Measurements from ENCODE around the gene LRRC25.
"Not testable (repeated sequence)": the region's sequence is repeated elsewhere in the genome, so short reads cannot be mapped to it uniquely, and the experiment has no call there.

LRRC25 gene

DNA sequence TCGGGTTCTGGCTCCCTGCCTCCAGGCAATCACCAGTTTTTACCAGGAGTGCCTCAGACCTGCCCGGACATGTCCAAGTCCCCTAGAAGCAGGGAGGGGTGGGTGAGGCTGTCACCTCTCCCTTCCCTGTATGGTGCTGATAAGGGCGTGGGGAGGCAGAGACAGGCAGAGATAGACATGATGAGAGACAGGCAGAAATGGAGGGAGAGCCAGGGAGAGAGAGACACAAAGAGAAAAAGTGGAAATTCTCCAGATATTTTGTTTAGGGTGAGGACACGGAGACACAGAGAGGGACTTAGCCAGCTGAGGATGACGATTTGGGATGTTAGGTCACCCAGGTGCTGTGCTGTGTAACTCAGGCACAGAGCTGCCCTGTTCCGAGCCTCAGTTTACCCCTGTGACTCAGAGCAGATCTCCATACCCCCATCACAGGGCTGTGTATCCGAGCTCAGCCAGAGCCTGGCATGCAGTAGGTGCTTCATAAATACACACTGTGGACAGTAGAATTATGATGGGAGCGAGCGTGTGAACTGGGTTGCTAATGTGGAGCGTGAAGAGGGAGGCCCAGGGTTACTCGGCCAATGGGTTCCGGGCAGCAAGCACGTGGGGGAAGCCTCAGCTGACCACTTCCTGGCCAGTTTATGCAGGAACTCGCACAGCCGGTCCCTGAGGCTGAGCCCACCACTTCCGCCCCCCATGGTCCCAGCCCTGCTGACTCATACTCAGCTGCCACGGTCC is 23.4 kb downstream of the LRRC25 start:
- peak; percentile 99 for DNase-seq

DNA sequence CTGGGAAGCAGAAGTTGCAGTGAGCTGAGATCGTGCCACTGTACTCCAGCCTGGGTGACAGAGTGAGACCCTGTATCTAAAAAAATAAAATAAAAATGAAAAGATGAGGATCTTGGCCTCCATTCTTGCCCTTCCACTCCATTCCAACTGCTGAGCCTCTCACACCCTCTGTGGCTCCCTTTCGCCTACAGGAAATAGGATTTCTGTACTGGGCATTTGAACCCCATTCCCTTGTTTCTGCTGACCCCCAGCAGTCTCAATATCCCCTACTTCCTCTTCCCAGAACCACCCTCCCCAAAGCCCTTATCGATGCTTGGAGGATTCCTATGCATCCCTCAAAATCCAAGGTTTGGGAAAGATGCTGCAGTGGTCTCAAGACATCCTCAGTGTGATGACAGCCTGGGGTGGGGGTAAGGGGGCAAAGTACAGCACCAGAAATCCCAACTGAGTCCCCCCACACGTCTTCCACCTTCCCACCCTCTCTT is 24.0 kb downstream of the LRRC25 start:
- DNase-seq, result peak; percentile 55

DNA sequence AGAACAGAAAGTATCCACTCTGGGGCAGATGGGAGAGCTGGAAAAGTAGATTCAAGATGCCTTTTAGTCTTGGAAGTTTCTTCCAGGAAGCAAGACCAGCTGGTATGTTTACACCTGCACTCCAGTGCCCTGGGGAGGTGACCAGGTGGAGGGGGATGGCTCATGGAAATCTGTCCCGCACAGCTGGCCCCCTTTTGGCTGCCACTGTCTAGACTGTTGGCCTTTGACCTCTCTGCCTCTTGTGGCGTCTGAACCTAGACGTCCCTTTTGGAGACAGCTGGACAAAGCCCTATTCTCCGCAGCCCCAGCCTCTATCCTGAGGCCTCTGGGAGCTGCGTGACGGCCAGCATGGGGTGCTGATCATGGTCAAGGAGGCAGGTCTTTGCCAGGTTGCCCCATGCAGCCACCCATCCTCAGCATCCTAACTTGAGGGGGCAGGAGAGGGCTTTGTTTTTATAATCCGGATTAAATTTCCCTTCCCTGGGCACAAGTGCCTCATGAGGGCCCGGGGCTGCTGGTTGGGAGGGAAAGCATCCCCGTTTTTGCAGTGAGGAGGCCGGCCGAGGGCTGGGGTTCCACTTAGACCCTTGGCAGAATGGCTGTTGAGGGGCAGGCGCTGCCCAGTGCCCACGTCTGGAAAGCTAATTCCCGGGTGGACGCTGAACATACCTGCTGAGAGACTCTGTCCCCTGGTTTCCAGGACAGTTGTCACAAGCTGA is 28.8 kb downstream of the LRRC25 start:
- no peak for DNase-seq

DNA sequence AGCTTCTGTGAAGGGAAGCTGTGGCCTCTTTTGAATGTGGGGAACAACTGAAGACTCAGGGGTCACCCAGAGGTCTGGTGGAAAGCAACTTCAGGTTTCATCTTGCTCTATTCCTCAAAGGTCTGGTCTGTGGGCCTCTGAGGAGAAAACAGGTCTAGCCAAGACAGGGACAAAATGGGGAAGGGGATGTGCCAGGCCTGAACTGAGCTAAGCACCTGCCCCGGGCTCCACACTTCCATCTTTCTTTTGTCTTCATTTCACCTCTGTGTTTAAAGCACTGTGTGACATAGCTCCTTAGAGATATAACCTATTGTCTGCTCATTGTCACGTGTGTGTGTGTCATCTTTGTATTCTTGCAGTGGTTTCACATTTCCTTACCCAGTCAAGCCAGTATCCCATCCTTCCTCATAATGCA is 31.4 kb downstream of the LRRC25 start:
- DNase-seq, result peak; percentile 28

DNA sequence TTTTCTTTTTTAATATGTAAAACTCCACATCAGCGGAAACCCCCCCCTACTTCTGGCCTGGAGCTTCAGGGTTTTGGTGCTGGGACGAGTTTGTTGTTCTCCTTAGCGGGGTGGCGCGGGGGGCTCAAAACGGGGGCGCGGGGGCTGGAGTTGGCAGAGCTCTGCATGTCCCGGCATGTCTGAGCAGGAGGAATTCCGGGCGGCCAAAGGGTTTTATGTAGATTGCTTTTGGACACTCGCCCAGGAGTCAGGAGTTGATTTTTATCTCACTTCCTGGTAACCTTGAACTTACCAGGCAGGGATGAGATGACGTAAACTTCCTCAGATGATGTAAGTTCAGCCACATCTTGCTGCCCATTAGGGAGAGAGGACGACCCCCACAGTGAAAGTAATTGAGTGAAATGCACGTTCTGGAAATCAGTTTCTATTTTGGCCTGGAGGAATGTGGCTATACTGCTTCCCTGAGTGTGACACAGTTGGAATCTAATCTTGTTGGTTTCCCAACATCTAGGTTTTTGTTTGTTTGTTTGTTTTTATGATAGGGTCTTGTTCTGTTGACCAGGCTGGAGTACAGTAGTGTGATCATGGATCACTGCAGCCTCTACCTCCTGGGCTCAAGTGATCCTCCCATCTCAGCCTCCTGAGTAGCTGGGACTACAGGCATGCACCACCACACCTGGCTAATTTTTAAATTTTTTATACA is 32.4 kb downstream of the LRRC25 start:
- peak; percentile 98 for DNase-seq

DNA sequence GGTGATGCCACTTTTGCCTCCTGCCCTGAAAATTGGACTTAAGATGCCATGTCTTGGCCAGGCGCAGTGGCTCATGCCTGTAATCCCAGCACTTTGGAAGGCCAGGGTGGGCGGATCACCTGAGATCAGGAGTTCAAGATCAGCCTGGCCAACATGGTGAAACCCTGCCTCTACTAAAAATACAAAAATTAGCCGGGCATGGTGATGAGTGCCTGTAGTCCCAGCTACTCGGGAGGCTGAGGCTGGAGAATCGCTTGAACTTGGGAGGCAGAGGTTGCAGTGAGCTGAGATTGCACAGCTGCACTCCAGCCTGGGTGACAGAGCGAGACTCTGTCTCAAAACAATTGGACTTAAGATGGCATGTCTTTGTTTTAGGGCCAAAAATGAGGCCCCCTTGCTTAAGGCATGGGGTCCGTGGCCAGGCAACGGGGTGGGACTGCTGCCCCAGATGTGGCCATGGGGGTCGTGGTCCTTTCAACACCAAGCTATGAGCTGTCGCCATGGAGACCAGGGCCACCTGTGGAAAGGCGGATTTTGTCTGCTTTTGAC is 33.1 kb downstream of the LRRC25 start:
- not testable (repeated sequence) for DNase-seq

DNA sequence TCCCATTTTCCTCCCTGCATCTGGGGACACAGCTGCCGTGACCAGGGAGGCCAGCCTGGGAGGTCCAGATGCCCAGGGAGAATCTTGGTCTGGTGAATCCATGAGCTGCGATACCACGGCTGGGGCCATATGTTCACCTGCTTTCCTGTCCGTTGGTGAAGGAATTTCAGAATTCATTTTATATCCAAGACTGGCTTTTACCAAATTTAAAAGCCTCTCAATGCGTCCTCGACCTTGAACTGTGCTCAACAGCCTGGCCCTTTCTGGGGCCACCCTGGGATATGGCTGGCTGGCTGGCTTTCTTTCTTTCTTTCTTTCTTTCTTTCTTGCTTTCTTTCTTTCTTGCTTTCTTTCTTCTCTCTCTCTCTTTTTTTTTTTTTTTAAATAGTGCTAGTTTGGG is 33.6 kb downstream of the LRRC25 start:
- DNase-seq, result no peak

DNA sequence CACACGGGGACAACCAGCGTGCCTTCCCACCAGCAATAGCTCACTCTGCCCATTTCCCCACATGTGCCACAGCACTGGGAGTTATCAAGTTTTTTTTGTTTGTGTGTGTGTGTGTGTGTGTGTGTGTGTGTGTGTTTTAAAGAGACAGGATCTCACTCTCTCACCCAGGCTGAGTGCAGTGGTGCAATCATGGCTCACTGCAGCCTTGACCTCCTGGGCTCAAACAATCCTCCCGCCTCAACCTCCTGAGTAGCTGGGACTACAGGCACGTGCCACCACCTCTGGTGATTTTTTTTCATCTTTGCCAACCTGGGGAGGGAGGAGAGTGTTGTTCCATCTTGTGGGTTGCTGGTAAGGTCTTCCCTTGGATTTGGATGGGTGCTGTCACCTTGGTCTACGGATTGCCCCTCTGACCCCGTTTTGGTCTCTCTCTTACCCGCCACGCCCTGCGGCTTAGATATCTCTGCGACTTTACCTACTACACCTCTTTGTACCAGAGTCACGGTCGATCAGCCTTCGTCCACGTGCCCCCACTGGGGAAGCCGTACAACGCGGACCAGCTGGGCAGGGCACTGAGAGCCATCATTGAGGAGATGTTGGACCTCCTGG is 34.4 kb downstream of the LRRC25 start:
- DNase-seq, result peak; percentile 47

DNA sequence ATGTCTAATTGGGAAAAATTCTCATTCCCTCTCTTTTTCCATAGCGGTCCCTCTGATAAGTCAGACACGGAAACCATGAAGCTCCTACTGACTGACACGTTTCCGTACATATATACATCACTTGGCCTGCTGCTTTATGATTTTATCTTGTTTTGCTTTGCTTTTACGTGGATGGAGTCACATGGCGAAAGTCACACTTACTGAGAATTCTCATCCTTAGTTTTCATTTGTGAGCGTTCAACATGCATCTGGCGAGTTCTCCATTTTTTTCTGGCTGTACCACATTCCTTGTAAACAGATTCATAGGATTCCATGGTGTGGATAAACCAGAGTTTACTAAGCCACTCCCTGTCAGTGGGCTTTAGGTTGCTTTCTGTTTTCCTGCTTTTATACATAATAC is 35.8 kb downstream of the LRRC25 start:
- DNase-seq, result no peak

DNA sequence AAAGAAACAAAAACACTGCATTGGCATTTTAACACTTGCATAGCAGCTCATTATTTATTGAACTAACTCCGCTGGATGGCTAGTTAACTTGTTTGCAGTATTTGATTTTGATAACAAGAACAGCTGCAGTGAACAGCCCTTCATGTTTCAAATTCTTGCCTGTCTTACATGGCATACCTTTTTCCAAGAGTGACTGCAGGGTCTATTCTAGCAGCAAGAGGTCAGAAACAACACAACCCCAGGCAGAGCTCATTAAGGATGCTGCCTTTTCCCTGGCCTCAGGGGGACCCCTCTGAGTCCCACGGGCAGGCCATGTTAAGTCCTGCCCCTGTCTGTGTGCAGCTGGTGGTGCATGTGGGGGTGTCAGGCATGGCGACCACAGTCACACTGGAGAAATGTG is 40.4 kb downstream of the LRRC25 start:
- no peak for DNase-seq

DNA sequence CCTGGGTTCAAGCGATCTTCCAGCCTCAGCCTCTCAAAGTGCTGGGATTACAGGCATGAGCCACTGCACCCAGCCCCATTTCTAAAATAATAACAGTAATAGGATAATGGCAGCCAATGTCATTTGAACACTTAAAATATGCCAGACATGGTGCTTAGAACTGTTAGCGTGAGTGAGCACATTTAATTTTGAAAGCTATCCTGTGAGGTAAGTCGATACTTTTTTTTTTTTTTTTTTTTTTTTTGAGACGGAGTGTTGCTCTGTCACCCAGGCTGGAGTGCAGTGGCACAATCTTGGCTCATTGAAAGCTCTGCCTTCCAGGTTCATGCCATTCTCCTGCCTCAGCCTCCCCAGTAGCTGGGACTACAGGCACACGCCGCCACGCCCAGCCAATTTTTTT is 42.7 kb downstream of the LRRC25 start:
- not testable (repeated sequence) for DNase-seq

DNA sequence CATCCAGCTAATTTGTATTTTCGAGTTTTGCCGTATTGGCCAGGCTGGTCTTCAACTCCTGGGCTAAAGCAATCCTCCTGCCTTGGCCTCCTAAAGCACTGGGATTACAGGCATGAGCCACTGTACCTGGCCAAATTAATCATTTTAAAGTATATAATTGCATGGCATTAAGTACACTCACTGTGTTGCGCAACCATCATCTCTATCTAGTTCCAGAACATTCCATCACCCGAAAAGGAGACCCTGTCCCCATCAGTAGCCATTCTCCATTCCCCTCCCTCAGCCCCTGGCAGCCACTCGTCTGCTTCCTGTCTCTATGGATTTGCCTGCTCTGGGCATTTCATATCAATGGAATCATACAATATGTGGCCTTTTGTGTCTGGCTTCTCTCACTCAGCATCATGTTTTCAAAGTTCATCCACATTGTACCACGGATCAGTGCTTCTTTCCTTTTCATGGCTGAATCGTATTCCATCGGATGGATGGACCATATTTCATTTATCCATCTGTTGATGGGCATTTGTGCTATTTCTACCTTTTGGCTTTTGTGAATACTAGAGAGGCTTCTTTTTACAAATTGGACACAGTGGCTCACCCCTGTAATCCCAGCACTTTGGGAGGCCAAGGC is 43.9 kb downstream of the LRRC25 start:
- DNase-seq, result no peak

DNA sequence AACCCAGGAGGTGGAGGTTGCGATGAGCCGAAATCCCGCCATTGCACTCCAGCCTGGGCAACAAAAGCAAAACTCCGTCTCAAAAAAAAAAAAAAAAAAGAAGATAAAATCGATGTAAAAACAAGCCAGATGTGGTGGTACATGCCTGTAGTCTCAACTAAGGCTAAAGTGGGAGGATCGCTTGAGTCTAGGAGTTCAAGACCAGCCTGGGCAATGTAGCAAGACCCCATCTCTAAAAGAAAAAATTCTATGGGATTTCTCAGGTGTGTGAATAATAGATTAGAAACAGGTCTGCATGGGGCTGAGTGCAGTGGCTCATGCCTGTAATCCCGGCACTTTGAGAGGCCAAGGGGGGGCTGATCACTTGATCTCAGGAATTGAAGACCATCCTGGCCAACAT is 45.9 kb downstream of the LRRC25 start:
- no peak for DNase-seq

DNA sequence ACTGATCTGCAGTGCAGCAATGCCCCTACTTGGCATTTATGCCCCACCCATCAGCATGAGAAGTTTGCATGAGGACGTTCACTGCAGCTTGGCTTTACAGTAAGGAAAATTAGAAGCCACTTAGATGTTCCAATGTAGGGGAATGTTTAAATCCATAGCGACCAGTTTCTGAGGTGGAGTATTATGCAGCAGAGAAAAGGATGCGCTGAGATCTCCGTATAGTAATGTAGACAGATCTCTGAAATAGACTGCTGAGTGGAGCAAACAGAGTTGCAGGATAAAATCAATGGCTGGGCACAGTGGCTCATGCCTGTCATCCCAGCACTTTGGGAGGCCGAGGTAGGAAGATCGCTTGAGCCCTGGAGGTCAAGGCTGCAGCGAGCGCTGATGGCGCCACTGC is 46.9 kb downstream of the LRRC25 start:
- no peak for DNase-seq

DNA sequence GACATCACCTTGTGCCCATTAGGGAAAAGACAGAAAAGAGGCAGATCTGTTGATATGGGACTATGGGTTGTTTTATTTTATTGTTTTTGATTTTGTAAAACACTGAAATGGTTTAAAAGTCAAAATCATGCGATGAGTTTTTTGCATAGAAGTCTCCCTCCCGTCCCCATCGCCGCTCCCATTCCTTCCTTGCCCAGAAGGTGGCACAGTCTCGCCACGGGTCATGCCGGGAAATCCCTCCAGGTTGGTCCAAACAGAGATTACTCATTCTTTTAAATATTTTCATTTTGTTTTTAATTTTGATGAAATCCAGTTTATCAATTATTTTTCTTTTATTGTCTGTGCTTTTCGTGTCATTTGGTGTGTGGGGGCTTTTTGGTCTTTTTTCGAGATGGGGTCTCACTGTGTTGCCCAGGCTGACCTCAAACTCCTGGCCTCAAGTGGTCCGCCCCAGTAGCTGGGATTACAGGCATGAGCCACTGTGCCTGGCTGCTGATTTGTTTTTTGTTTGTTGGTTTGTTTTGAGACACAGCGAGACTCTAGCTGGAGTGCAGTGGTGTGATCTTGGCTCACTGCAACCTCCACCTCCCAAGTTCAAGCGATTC is 47.8 kb downstream of the LRRC25 start:
- DNase-seq, result peak; percentile 77

DNA sequence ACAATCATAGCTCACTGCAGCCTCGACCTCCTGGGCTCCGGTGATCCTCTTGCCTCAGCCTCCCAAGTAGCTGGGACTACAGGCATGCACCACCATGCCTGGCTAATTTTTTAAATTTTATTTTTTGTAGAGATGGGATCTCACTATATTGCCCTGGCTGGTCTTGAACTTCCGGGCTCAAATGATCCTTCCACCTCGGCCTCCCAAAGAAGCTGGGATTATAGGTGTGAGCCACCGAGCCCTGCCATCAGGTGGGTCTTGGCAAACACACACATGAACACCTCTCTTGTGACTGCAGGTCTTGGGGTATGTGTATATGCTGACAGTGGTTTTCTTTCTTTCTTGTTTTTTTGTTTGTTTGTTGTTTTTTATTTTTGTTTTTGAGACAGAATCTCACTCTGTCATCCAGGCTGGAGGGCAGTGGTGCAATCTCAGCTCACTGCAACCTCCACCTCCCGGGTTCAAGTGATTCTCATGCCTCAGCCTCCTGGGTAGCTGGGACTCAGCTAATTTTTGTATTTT is 48.5 kb downstream of the LRRC25 start:
- not testable (repeated sequence) for DNase-seq

DNA sequence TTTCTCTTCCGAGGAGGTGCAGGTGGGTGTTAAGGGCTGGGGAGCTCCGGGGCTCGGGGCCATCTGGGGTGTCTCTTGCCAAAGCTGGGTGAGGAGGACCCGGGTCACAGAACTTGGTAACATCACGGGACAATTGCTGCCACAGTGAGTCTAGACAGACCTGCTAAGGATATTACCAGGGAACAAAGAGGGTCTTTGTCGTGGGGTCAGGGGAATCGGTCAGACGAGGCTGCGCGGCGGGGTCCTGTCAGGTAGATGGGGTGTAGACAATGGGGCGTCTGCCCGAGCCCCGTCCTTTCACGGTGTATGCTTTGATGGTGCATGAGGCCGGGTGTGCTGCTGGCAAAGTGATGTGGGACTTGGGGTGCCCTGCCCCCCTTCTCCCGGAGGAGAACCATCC is 49.3 kb downstream of the LRRC25 start:
- no peak for DNase-seq

DNA sequence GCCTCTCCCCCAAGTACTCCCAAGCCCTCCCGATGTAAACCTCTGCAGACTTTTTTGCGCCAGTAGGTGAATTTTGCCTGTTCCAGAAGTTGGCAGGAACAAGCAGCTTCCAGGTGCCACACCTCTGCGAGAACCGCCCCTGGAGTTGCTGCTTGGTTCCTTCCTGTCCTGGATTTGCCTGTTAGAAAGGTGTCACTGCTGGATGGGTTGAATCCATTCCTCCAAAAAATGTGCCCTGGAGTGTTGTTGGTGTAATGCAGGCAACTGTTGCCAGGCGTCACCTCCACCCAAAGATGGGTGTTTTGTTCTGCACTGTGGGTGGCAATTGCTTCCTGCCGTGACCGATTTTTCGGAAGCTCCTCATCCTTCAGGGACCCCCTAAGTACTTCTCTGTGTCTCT is 51.3 kb downstream of the LRRC25 start:
- DNase-seq, result no peak

DNA sequence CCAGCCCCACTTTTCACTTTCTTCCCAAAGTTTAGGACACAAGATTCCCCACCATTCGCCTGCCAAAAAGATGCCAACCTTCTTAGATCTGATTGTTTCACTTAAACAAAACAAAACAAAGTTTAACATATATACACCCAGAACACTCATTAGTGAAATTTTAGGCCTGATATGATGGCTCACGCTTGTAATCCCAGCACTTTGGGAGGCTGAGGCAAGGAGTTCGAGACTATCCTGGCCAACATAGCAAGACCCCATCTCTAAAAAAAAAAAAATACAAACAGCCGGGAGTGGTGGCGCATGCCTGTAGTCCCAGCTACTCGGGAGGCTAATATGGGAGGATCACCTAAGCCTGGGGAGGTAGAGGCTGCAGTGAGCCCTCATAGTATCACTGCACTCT is 52.1 kb downstream of the LRRC25 start:
- no peak for DNase-seq

DNA sequence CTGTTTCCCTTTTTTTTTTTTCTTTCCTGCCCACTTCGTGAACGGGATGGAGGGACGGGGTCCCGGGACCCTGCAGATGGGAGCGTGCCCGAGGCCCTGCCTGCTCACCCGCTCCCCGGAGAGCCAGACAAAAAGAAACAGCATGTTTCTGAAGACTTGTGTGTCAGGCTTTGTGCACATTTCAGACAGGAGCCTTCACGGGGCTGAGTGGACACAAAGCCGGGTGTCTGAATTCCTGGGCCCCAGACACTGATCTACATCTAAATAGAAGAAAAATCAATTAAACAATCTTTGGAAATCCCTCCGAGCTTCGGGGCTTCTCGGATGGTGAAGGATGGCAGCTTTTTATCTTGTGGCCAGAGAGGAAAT is 52.9 kb downstream of the LRRC25 start:
- DNase-seq, result no peak

DNA sequence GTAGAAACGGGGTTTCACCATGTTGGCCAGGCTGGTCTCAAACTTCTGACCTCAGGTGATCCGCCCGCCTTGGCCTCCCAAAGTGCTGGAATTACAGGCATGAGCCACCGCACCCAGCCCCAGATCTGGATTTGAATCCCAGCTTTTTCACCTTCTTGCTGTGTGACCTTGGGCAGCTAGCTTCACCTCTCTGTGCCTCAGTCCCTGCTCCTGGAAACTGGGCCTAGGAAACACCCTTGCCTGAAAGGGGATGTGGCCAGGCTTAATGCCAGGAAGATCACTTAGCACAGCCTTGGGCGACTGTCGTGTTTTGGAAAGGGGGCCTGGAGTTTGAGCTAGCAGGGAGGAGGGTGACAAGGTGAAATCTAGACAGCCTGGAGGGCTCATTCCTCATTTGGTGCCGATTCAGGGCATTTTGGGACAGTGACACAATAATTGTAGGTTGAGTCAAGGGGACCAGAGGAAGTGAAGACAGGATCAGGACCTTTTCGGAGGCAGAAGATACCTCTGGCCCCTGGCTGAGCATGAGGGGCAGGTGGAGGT is 55.3 kb downstream of the LRRC25 start:
- no peak for DNase-seq

Measured in OCI-M1 (cell line).